ENCODE measurements around the gene NEDD8. TPM values are rescaled to one million over a fixed set of nuclear protein-coding genes. Genes with fewer than 3 reads are reported as not detected.

The NEDD8 gene
- total RNA-seq, 3 donors from 2014 or later (not counting 1 experiment from before 2014, with no cell fraction given) = 93.6 to 109 (median 95.9) TPM

DNA sequence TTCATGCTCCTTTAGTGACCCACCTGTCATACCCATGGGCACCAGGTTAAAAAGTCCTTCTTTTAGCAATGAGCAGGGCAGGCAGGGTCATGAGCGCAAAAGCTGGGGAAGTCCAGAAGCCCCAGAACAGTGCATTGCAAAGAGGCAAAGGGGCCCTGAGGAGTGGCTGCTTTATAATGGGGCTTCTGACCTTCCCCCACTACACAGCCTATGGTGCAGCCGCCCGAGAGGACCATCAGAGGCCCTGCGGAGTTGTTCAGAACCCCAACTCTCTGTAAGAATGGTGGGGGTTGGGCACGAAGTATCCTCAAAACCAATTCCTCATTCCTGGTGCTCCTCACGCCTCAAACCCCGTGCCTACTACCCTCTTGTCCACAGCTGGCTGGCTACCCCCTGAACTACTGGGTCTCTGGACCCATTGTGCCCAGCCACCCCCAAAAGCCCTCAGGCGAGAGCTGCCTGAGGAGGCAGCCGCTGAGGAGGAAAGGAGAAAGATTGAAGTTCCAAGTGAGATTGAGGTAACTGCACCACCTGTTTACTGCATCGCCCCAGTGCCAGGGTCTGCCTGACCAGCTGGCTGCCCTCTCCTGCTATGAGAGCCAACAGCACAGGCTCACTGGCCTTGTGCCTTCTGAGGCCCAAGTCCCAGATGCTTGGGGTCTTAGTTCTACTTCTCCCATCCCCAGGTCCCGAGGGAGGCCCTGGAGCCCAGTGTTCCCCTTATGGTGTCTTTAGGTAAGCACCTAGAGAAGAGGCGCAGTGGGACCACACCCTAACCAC, 53.6 kb downstream of the NEDD8 start:
- H3K4me3 Mint-ChIP-seq = no peak overlapping the region
- intact Hi-C loops (cut with micrococcal nuclease) = no loop called here
- WGBS (ENCODE audit: insufficient coverage) = 81% methylated on average over 9 of the region's 12 CpGs
- peaks cover 6% of the 10 kb centered on the region for H3K36me3 Mint-ChIP-seq
- H3K4me3 ChIP-seq (ENCODE audit: low read length) = no peak overlapping the region
- H3K27ac Mint-ChIP-seq = peak overlapping the region in 1 of 2 donors; percentile 21
- DNase-seq (no peak), ATAC-seq (no peak)
- no peak overlapping the region for H3K27ac ChIP-seq (ENCODE audit: low read length)
- no peaks in the 10 kb centered on the region for H3K9me3 ChIP-seq (ENCODE audit: control insufficient read depth, insufficient read depth, low read length)
- H3K27me3 ChIP-seq (ENCODE audit: control insufficient read depth, insufficient read depth, low read length) = no peaks in the 10 kb centered on the region
- H3K27me3 Mint-ChIP-seq (ENCODE audit: low read depth in 2 of 2) = no peaks in the 10 kb centered on the region
- peaks cover 52% of the 10 kb centered on the region for H3K36me3 ChIP-seq (ENCODE audit: control insufficient read depth, insufficient read depth, low read length)
- H3K4me1 Mint-ChIP-seq = peaks cover 0 to 2% of the 10 kb centered on the region in 2 donors
- TF ChIP-seq, protein P1, sequence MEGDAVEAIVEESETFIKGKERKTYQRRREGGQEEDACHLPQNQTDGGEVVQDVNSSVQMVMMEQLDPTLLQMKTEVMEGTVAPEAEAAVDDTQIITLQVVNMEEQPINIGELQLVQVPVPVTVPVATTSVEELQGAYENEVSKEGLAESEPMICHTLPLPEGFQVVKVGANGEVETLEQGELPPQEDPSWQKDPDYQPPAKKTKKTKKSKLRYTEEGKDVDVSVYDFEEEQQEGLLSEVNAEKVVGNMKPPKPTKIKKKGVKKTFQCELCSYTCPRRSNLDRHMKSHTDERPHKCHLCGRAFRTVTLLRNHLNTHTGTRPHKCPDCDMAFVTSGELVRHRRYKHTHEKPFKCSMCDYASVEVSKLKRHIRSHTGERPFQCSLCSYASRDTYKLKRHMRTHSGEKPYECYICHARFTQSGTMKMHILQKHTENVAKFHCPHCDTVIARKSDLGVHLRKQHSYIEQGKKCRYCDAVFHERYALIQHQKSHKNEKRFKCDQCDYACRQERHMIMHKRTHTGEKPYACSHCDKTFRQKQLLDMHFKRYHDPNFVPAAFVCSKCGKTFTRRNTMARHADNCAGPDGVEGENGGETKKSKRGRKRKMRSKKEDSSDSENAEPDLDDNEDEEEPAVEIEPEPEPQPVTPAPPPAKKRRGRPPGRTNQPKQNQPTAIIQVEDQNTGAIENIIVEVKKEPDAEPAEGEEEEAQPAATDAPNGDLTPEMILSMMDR (IDR thresholded peaks at IDR 0.05) = no peak
- H3K4me1 ChIP-seq (ENCODE audit: control insufficient read depth, insufficient read depth, low read length) = no peaks in the 10 kb centered on the region
- H3K9me3 Mint-ChIP-seq = no peaks in the 10 kb centered on the region

DNA sequence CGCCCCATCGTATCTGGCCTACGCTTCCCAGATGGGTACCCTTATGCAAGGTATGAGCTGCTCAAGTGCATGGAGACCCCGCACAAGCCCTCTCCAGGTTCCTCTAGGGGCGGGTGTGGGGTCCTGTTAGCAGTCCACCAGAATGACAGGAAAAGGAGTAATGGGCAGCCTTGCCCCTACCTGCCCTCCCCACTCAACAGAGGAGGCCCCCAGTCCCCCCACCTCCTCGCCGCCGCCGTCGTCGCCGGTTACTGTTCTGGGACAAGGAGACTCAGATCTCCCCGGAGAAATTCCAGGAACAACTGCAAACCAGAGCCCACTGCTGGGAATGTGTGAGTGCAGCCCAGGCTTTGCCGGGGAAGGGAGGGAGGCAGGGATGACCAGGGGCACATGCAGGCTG, 54.3 kb downstream of the NEDD8 start:
- Mint-ChIP-seq H3K9me3 (no peaks in the 10 kb centered on the region), H3K27ac (no peak overlapping the region), H3K36me3 (peaks cover 6% of the 10 kb centered on the region), H3K4me1 (peaks cover 0 to 9% of the 10 kb centered on the region in 2 donors), H3K27me3 (ENCODE audit: low read depth in 2 of 2) (no peaks in the 10 kb centered on the region), H3K4me3 (no peak overlapping the region)
- Histone ChIP-seq H3K4me3 (ENCODE audit: low read length) (no peak overlapping the region), H3K4me1 (ENCODE audit: control insufficient read depth, insufficient read depth, low read length) (peaks cover 3% of the 10 kb centered on the region), H3K9me3 (ENCODE audit: control insufficient read depth, insufficient read depth, low read length) (no peaks in the 10 kb centered on the region), H3K27ac (ENCODE audit: low read length) (no peak overlapping the region), H3K36me3 (ENCODE audit: control insufficient read depth, insufficient read depth, low read length) (peaks cover 45% of the 10 kb centered on the region), H3K27me3 (ENCODE audit: control insufficient read depth, insufficient read depth, low read length) (no peaks in the 10 kb centered on the region)
- TF ChIP-seq, protein P1 (IDR thresholded peaks at IDR 0.05) = no peak
- no peak for ATAC-seq
- intact Hi-C loops (cut with micrococcal nuclease) = no loop called here
- DNase-seq = no peak
- WGBS (ENCODE audit: insufficient coverage) = over 99% methylated on average over 14 of the region's 14 CpGs

DNA sequence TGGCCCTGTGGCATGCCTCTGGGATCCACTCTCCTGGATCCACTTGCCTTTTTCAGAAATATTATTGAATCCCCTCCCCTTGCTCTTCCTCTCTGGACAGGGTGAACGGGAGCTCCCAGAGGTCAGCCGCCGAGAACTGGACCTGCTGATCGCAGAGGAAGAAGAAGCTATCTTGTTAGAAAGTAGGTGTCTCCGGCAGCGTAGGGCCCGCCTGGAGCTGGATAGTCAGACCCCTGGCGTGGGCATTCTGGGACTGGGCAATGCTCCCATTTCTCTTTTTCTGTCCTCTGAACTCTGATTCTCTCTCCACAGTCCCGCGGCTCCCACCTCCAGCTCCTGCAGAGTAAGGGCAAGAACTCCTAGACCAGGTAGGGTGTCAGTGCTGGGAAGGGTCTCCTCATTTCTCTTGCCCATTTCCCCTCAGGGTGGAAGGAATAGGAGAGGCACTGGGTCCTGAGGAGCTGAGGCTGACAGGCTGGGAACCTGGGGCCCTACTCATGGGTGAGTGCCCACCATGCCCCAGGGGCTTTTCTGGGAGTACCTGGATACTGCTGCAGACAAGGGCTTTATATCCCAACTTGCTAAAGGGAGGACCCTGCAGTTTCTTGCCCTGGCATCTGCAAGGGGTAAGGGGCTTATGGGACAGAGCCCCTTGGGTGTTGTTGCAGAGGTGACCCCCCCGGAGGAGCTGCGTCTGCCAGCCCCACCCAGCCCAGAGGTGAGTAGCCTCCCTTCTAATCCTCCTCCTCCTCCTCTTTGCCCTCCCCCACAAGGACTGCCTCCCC, 54.9 kb downstream of the NEDD8 start:
- DNase-seq = no peak
- TF ChIP-seq, protein P1 (IDR thresholded peaks at IDR 0.05) = no peak
- peaks cover 41% of the 10 kb centered on the region for H3K36me3 ChIP-seq (ENCODE audit: control insufficient read depth, insufficient read depth, low read length)
- no peaks in the 10 kb centered on the region for H3K9me3 ChIP-seq (ENCODE audit: control insufficient read depth, insufficient read depth, low read length)
- Mint-ChIP-seq H3K4me3 (no peak overlapping the region), H3K27ac (no peak overlapping the region), H3K27me3 (ENCODE audit: low read depth in 2 of 2) (no peaks in the 10 kb centered on the region), H3K36me3 (peaks cover 6% of the 10 kb centered on the region), H3K9me3 (no peaks in the 10 kb centered on the region), H3K4me1 (peaks cover 0 to 10% of the 10 kb centered on the region in 2 donors)
- no peaks in the 10 kb centered on the region for H3K27me3 ChIP-seq (ENCODE audit: control insufficient read depth, insufficient read depth, low read length)
- no peak overlapping the region for H3K27ac ChIP-seq (ENCODE audit: low read length)
- H3K4me3 ChIP-seq (ENCODE audit: low read length) = no peak overlapping the region
- H3K4me1 ChIP-seq (ENCODE audit: control insufficient read depth, insufficient read depth, low read length) = peaks cover 10% of the 10 kb centered on the region
- WGBS (ENCODE audit: insufficient coverage) = 98% methylated on average over 7 of the region's 12 CpGs
- intact Hi-C loops (cut with micrococcal nuclease) = no loop called here
- no peak for ATAC-seq
